Endothelial cell of umbilical vein (primary cell): ENCODE data around the gene DENND2A. TPM values are rescaled to one million over a fixed set of nuclear protein-coding genes. Genes with fewer than 3 reads are reported as not detected.

Source experiments
- BruUV-seq: library from RNA; stranded (reverse); fragments of 400-500 nt; replicated peaks from 2 replicates; lab custom pipeline; 2021; lab: Mats Ljungman, UMichigan
- CTCF ChIA-PET: fragments of 300-600, 350-600 bp; sonication (Branson Sonifier 250); formaldehyde crosslinking; loops from one replicate; lab custom pipeline; 2021; ENCODE audit warnings: antibody characterized with exemption, inconsistent platforms; lab: Charles Lee
- POLR2A ChIA-PET: fragments of 300-600, 350-600 bp; sonication (Branson Sonifier 250); formaldehyde crosslinking; loops from one replicate; lab custom pipeline; 2021; ENCODE audit warnings: antibody characterized with exemption, inconsistent platforms; lab: Charles Lee
- DNase-seq: peaks from one replicate; pipeline ENCODE4 v3.0.0-alpha.2; 2011; ENCODE audit warnings: low read depth, low spot score
- FAIRE-seq: peaks from 2 replicates; lab custom pipeline; 2011; peaks lifted over from hg19 to GRCh38; lab: Jason Lieb, UNC
- H2AFZ ChIP-seq: 2 replicates; pipeline ENCODE4 v1.6.0; 2012; ENCODE audit warnings: low read depth, low read length, control low read depth, inconsistent platforms
- H3K27ac ChIP-seq: 2 replicates; pipeline ENCODE4 v1.5.1; 2011; ENCODE audit warnings: low read depth, mild to moderate bottlenecking, control low read depth, low read length, moderate library complexity; ENCODE audit not compliant: insufficient read depth
- H3K27me3 ChIP-seq, 2 experiments: 2 replicates each; pipeline versions ENCODE4 v1.6.0 to v1.6.1; 2011; ENCODE audit warnings: low read length in 2 of 2, mixed read lengths in 1 of 2; ENCODE audit not compliant: control insufficient read depth in 2 of 2, insufficient read depth in 2 of 2
- H3K36me3 ChIP-seq, 2 experiments: 2 replicates in 1 of 2; 3 replicates in 1 of 2; pipeline ENCODE4 v1.5.1; 2011; ENCODE audit warnings: low read length in 2 of 2, mild to moderate bottlenecking in 1 of 2, moderate library complexity in 1 of 2; ENCODE audit not compliant: control insufficient read depth in 2 of 2, insufficient read depth in 2 of 2; ENCODE audit errors: extremely low read depth in 1 of 2
- H3K4me1 ChIP-seq: 3 replicates; pipeline ENCODE4 v1.5.1; 2011; ENCODE audit warnings: mild to moderate bottlenecking, low read length; ENCODE audit not compliant: control insufficient read depth, insufficient read depth; ENCODE audit errors: extremely low read depth
- H3K4me2 ChIP-seq: 2 replicates; pipeline ENCODE4 v1.6.1; 2011; ENCODE audit warnings: low read length, control low read depth, mixed read lengths; ENCODE audit not compliant: insufficient read depth
- H3K4me3 ChIP-seq, 3 experiments: fragments of 200-600 bp in 1 of 3; sonication (generic), shearing (Covaris generic) in 1 of 3; replicated peaks in 1 of 3; 2 replicates each; pipeline ENCODE4 v1.5.1; 2011 to 2016; ENCODE audit warnings: control low read depth in 3 of 3, low read length in 3 of 3, mild to moderate bottlenecking in 2 of 3, inconsistent platforms in 1 of 3, low read depth in 1 of 3, moderate library complexity in 1 of 3; ENCODE audit not compliant: insufficient read depth in 1 of 3
- H3K79me2 ChIP-seq: 2 replicates; pipeline ENCODE4 v1.6.0; 2012; ENCODE audit warnings: low read length, inconsistent platforms; ENCODE audit not compliant: control insufficient read depth, insufficient read depth
- H3K9ac ChIP-seq: replicated peaks from 2 replicates; pipeline ENCODE3; 2011; ENCODE audit warnings: low read length, control low read depth; ENCODE audit not compliant: insufficient read depth; ENCODE audit errors: extremely low read depth
- H3K9me1 ChIP-seq: replicated peaks from 3 replicates; pipeline ENCODE4 v1.6.0; 2011; ENCODE audit warnings: mild to moderate bottlenecking, low read length; ENCODE audit not compliant: control insufficient read depth, insufficient read depth; ENCODE audit errors: extremely low read depth
- H3K9me3 ChIP-seq: replicated peaks from 2 replicates; pipeline ENCODE4 v1.5.1; 2012; ENCODE audit warnings: low read length, inconsistent platforms; ENCODE audit not compliant: control insufficient read depth, insufficient read depth
- H4K20me1 ChIP-seq: replicated peaks from 2 replicates; pipeline ENCODE3; 2011; ENCODE audit warnings: mild to moderate bottlenecking, low read length; ENCODE audit not compliant: control insufficient read depth, insufficient read depth; ENCODE audit errors: extremely low read depth
- CTCF ChIP-seq, 2 donors: IDR thresholded peaks; 1 replicate in 1 of 2; 2 replicates in 1 of 2; pipeline ENCODE4 v1.5.1; 2011; ENCODE audit warnings: low read length in 2 of 2, mild to moderate bottlenecking in 2 of 2, moderate library complexity in 2 of 2, control low read depth in 1 of 2, inconsistent platforms in 1 of 2, low read depth in 1 of 2; ENCODE audit not compliant: insufficient read depth in 1 of 2; ENCODE audit errors: extremely low read depth in 1 of 2
- EZH2 ChIP-seq: IDR thresholded peaks from 2 replicates; pipeline ENCODE4 v1.6.1; 2012; ENCODE audit warnings: borderline replicate concordance, low read depth, mild to moderate bottlenecking, moderate library complexity, low read length, inconsistent platforms; ENCODE audit not compliant: severe bottlenecking
- FOS ChIP-seq: IDR thresholded peaks from 2 replicates; pipeline ENCODE4 v1.6.1; 2011; ENCODE audit warnings: mild to moderate bottlenecking, low read length, moderate library complexity, borderline replicate concordance; ENCODE audit not compliant: insufficient read depth
- GATA2 ChIP-seq: IDR thresholded peaks from 2 replicates; pipeline ENCODE4 v1.7.0; 2011; ENCODE audit warnings: low read depth, mild to moderate bottlenecking, moderate library complexity, mixed read lengths, low read length; ENCODE audit not compliant: insufficient read length, insufficient read depth
- JUN ChIP-seq: IDR thresholded peaks from 2 replicates; pipeline ENCODE4 v1.6.1; 2011; ENCODE audit warnings: borderline replicate concordance, low read depth; ENCODE audit not compliant: insufficient read length, insufficient read depth
- MAX ChIP-seq: IDR thresholded peaks from 2 replicates; pipeline ENCODE4 v1.6.1; 2011; ENCODE audit not compliant: insufficient read depth, insufficient read length
- MYC ChIP-seq: IDR thresholded peaks from one replicate; pipeline ENCODE4 v1.6.1; 2011; ENCODE audit warnings: mild to moderate bottlenecking, low read depth, low read length
- POLR2A ChIP-seq: IDR thresholded peaks from 2 replicates; pipeline ENCODE4 v1.6.1; 2012; ENCODE audit warnings: low read depth, mild to moderate bottlenecking, control low read depth, low read length
- POLR2AphosphoS5 ChIP-seq: IDR thresholded peaks from 2 replicates; pipeline ENCODE4 v1.6.1; 2012; ENCODE audit warnings: low read depth, mild to moderate bottlenecking, control low read depth, low read length, moderate library complexity; ENCODE audit not compliant: insufficient read depth
- dilution Hi-C: fragments of 300-500 bp; cut with MboI; formaldehyde crosslinking; loops from one replicate; pipeline ENCODE4 v1.15.0; 2019; ENCODE audit warnings: low sequenced_read_pairs; ENCODE audit not compliant: extremely low pct_ligation_motif_present
- intact Hi-C: fragments of 100-400 bp; cut with micrococcal nuclease; formaldehyde crosslinking; loops from one replicate; pipeline ENCODE4 v1.10.0; 2022
- polyA plus RNA-seq, 4 experiments: library from polyadenylated mRNA; depleted of rRNA in 3 of 4; stranded (reverse) in 3 of 4; unstranded in 1 of 4; fragments of >200 nt; gene quantifications; 2 replicates each; pipeline versions ENCODE4 v1.2.1 to v1.2.3, GENCODE V29; 2011 to 2012; ENCODE audit warnings: missing spikeins in 1 of 4
- total RNA-seq: library from RNA; stranded (reverse); gene quantifications from 2 replicates; pipeline ENCODE4 v1.2.3, GENCODE V29; 2021

DENND2A gene
- total and polyA plus RNA-seq, 2 donors (not counting 3 experiments of a cell fraction or from before 2014, with no cell fraction given): 0.33 TPM; not detected in 1

- Histone ChIP-seq H3K9me3 (no peaks in the 10 kb centered on the region), H3K27ac (no peak overlapping the region), H3K9me1 (no peaks in the 10 kb centered on the region), H3K9ac (no peak overlapping the region), H3K36me3 (no peaks in the 10 kb centered on the region), H3K4me3 (no peak overlapping the region), H4K20me1 (no peaks in the 10 kb centered on the region), H3K79me2 (no peaks in the 10 kb centered on the region), H3K27me3 (no peaks in the 10 kb centered on the region), H2AFZ (no peak overlapping the region), H3K4me2 (no peak overlapping the region), H3K4me1 (no peaks in the 10 kb centered on the region)
- no TSS peak for BruUV-seq
- dilution Hi-C loops: no loop called here
- FAIRE-seq: no peak
- ChIA-PET CTCF (interaction anchor here (0.6 kb wide), 1 partner anchor 63 kb away, joined by 3 read pairs; no protein-coding TSS in a partner anchor), POLR2A (no interaction called here)
- no peak for DNase-seq
- intact Hi-C loops: no loop called here
- no peak for TF ChIP-seq GATA2
- no peak for TF ChIP-seq JUN
- TF ChIP-seq EZH2: no peak
- TF ChIP-seq POLR2AphosphoS5: no peak
- no peak for TF ChIP-seq MAX
- TF ChIP-seq POLR2A: no peak
- TF ChIP-seq CTCF (IDR thresholded peaks at IDR 0.05; ENCODE audit: extremely low read depth in 1 of 2, insufficient read depth in 1 of 2, low read depth in 1 of 2, low read length in 2 of 2): no peak
- no peak for TF ChIP-seq MYC
- TF ChIP-seq FOS: no peak
Measured at GRCh38 chr7:140576589-140576988, 64.0 kb downstream of the DENND2A start.
